ENCODE measurements around the gene FGD1.

DNA sequence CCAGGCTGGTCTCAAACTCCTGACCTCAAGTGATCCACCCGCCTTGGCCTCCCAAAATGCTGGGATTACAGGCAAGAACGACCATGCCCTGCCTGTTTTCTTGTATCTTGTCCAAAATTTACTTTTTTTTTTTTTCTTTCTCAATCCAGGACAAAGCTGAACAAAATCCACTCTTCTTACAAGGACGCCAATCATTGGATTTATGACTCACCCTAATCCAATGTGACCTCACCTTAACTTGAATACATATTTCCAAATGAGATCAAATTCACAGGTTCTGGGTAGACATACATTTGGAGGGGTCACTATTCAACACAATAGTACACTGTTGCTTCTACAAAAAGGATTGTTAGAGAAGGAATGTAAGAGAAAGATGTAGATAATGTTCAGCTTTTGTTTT, 73.9 kb downstream of the FGD1 start:
- TF ChIP-seq, protein P1, sequence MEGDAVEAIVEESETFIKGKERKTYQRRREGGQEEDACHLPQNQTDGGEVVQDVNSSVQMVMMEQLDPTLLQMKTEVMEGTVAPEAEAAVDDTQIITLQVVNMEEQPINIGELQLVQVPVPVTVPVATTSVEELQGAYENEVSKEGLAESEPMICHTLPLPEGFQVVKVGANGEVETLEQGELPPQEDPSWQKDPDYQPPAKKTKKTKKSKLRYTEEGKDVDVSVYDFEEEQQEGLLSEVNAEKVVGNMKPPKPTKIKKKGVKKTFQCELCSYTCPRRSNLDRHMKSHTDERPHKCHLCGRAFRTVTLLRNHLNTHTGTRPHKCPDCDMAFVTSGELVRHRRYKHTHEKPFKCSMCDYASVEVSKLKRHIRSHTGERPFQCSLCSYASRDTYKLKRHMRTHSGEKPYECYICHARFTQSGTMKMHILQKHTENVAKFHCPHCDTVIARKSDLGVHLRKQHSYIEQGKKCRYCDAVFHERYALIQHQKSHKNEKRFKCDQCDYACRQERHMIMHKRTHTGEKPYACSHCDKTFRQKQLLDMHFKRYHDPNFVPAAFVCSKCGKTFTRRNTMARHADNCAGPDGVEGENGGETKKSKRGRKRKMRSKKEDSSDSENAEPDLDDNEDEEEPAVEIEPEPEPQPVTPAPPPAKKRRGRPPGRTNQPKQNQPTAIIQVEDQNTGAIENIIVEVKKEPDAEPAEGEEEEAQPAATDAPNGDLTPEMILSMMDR (IDR thresholded peaks at IDR 0.05), result no peak
- no peak for TF ChIP-seq POLR2A (IDR thresholded peaks at IDR 0.05)
